Subcutaneous abdominal adipose tissue (tissue), 5 donors: ENCODE measurements around the gene DNLZ.

ENCODE experiments used
- H3K27ac ChIP-seq: one replicate; pipeline ENCODE4 v1.7.0; 2013; ENCODE audit warnings: low read depth, mild to moderate bottlenecking, inconsistent platforms, low read length, moderate library complexity
- H3K27me3 ChIP-seq, 5 donors: one replicate each; pipeline ENCODE4 v1.7.0; 2013; ENCODE audit warnings: low read length in 5 of 5, inconsistent platforms in 1 of 5; ENCODE audit not compliant: control insufficient read depth in 5 of 5, insufficient read depth in 4 of 5
- H3K36me3 ChIP-seq, 5 donors: one replicate each; pipeline ENCODE4 v1.7.0; 2013; ENCODE audit warnings: low read length in 5 of 5; ENCODE audit not compliant: control insufficient read depth in 5 of 5, insufficient read depth in 5 of 5
- H3K4me1 ChIP-seq, 5 donors: one replicate each; pipeline ENCODE4 v1.7.0; 2013; ENCODE audit warnings: low read length in 5 of 5, mild to moderate bottlenecking in 3 of 5, moderate library complexity in 1 of 5; ENCODE audit not compliant: control insufficient read depth in 5 of 5, insufficient read depth in 5 of 5
- H3K4me3 ChIP-seq, 5 donors: one replicate each; pipeline ENCODE4 v1.7.0; 2013; ENCODE audit warnings: low read length in 5 of 5, low read depth in 1 of 5
- H3K9ac ChIP-seq, 5 donors: one replicate each; pipeline ENCODE4 v1.7.0; 2013; ENCODE audit warnings: low read length in 5 of 5, mild to moderate bottlenecking in 4 of 5, moderate library complexity in 3 of 5
- H3K9me3 ChIP-seq, 5 donors: one replicate each; pipeline ENCODE4 v1.7.0; 2013; ENCODE audit warnings: low read length in 5 of 5; ENCODE audit not compliant: control insufficient read depth in 5 of 5
- donor health status: healthy.
- donor health status: healthy.
- donor health status: healthy.
- donor health status: healthy.
- donor health status: healthy.

The DNLZ gene

DNA sequence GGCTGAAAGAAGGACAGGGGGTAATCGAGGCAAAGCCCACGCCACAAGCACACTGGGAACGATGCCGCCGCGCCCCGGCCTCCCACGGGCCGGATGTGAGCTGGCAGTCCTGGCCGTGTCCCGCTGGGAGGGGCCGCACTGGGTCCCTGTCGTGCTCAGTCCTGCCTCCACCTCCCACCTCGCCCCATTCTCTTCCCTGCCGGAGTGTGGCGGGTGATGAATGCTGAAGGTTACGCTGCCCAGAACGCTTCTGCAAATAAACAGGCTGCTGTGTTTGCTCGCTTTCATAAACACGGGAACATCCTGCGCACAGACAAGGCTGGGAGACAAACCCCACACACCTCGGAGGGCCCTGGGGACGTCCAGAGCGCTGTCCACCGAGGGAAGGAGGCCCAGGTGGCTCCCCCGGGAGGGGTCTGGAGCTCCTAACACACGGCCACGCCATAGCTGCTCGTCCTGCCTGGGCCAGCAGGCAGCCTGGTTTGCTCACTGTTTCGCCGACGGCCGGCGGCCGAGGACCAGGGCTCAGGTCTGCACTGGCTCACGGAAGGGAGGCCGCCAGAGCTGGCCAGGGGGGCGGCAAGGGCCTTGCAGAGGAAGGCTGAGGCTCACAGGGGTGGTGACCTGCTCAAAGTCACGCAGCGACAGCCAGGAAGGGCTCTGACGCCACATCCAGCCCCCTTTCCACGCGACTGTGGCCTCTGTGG lies 2.3 kb downstream of the DNLZ start:
- peaks cover 0 to 35% (median 15%) of the 10 kb centered on the region in 5 donors for H3K36me3 ChIP-seq
- H3K27ac ChIP-seq, result no peak overlapping the region
- no peak overlapping the region for H3K9ac ChIP-seq
- H3K9me3 ChIP-seq, result peaks cover 0 to 3% (median 0%) of the 10 kb centered on the region in 5 donors
- H3K4me1 ChIP-seq, result peaks cover 0 to 47% (median 32%) of the 10 kb centered on the region in 5 donors
- H3K27me3 ChIP-seq, result peaks cover 0 to 3% (median 0%) of the 10 kb centered on the region in 5 donors
- H3K4me3 ChIP-seq, result no peak overlapping the region

DNA sequence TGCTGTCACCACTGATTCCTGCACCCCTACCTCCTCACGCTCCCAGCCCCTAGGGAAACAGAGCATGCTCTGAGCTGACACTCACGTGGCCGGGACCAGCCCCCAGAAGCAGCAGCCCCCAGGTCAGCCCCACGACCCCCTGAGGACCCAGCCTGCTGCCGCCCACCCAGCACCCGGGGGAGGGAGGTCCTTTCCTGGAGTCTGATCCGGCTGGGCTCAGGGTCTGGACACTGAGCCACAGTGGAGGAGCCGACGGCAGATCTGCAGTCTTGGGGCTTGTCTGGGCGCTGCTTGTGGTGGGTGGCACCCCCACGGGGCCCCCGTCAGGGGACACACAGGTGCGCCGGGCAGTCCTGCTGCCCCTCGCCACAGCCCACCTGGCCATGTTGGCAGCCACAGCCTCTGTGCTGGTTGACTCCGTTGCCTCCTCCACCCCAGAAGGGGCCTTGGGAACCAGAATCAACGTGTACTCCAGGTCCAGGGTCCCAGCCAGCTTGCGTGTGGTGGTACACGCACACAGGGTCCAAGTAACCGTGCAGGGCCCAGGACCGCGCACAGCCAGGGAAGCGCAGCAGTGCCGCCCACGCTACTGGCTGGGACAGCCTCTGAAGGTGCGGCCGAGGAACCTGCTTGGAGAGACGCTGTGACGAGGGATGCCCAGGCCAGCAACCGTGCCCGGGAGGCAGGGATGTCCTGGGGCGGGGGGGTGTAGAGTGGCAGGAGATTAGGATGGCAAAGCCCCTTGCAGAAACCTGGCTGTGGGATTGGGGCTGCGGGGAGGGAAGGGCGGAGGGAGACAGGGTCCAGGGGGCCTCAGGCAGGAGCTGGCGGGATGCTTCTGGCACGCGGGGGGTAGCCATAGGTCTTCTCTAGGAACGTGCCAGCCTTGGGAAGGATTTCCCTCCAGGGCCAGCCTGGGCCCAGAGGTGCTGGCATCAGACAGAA lies 3.5 kb downstream of the DNLZ start:
- Histone ChIP-seq H3K4me1 (peaks cover 0 to 36% (median 27%) of the 10 kb centered on the region in 5 donors), H3K27ac (no peak overlapping the region), H3K4me3 (no peak overlapping the region), H3K36me3 (peaks cover 0 to 35% (median 15%) of the 10 kb centered on the region in 5 donors), H3K9ac (no peak overlapping the region), H3K27me3 (peaks cover 0 to 3% (median 0%) of the 10 kb centered on the region in 5 donors), H3K9me3 (peaks cover 0 to 3% (median 0%) of the 10 kb centered on the region in 5 donors)

DNA sequence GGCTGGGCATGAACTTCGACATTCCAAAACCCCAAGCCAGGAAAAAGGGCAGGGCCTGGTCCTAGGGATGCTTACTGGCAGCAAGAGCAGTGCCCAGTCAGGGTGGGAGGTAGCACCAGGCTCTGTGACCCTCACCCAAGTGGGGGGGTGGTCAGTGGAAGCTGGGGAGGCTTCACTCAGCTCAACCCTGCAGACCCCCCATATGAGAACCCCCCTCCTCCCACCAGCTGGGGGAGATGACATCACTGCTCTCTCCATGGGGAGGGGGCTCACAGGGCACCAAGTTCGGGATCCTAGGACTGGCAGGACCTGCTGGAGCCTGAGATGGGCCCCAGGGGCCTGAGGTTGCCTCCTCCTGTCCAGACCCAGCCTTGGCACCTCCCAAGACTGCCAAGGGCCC lies 4.7 kb downstream of the DNLZ start:
- Histone ChIP-seq H3K9me3 (peaks cover 0 to 2% (median 0%) of the 10 kb centered on the region in 5 donors), H3K4me1 (peaks cover 0 to 28% (median 24%) of the 10 kb centered on the region in 5 donors), H3K4me3 (no peak overlapping the region), H3K36me3 (peaks cover 0 to 35% (median 15%) of the 10 kb centered on the region in 5 donors), H3K9ac (no peak overlapping the region), H3K27me3 (no peaks in the 10 kb centered on the region), H3K27ac (no peak overlapping the region)

DNA sequence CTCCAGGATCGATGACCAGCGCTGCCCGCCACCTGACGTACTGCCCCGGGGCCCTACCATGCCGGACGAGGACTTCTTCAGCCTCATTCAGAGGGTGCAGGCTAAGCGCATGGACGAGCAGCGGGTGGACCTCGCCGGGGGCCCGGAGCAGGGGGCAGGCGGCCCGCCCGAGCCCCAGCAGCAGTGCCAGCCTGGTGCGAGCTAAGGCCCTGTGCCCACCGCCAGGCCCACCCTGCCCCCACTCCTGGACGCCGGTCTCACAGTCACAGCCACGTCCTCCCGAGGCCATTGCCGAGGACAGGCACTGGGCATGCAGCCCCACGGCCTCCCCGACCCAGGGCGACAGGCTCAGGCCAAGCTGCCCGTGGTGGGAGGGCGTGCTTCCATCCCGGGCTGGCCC lies 5.5 kb downstream of the DNLZ start:
- peaks cover 0 to 26% (median 22%) of the 10 kb centered on the region in 5 donors for H3K4me1 ChIP-seq
- peaks cover 0 to 35% (median 15%) of the 10 kb centered on the region in 5 donors for H3K36me3 ChIP-seq
- H3K4me3 ChIP-seq, result no peak overlapping the region
- H3K27ac ChIP-seq, result no peak overlapping the region
- no peaks in the 10 kb centered on the region for H3K27me3 ChIP-seq
- no peak overlapping the region for H3K9ac ChIP-seq
- H3K9me3 ChIP-seq, result no peaks in the 10 kb centered on the region

DNA sequence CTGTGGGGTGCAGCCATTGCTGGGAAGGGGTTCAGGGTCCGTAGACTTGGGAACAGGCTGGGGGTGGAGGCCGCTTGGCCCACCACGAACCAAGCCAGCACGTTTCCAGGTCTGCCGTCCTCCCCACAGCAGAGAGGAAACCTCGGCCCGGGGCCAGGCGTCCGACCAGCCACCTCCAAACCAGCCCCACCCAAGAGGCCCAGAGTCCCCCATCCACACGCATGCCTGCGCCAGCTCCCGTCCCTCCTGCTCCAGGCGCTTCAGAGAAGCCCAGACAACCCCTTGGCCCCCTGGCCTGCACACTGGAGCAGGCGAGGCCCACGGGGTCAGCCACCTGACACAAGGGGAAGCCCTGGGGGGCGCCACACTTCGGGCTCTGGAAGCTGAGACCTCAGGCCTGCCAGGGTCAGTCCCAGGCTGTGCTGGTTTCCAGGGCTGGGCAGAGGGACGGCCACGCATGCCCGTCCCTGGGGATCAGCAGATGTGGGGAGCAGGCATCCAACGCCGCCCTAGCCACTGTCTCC lies 6.3 kb downstream of the DNLZ start:
- no peaks in the 10 kb centered on the region for H3K27me3 ChIP-seq
- no peak overlapping the region for H3K9ac ChIP-seq
- H3K4me3 ChIP-seq, result no peak overlapping the region
- no peak overlapping the region for H3K27ac ChIP-seq
- peaks cover 0 to 19% (median 15%) of the 10 kb centered on the region in 5 donors for H3K4me1 ChIP-seq
- H3K36me3 ChIP-seq, result peaks cover 0 to 35% (median 15%) of the 10 kb centered on the region in 5 donors
- H3K9me3 ChIP-seq, result no peaks in the 10 kb centered on the region

DNA sequence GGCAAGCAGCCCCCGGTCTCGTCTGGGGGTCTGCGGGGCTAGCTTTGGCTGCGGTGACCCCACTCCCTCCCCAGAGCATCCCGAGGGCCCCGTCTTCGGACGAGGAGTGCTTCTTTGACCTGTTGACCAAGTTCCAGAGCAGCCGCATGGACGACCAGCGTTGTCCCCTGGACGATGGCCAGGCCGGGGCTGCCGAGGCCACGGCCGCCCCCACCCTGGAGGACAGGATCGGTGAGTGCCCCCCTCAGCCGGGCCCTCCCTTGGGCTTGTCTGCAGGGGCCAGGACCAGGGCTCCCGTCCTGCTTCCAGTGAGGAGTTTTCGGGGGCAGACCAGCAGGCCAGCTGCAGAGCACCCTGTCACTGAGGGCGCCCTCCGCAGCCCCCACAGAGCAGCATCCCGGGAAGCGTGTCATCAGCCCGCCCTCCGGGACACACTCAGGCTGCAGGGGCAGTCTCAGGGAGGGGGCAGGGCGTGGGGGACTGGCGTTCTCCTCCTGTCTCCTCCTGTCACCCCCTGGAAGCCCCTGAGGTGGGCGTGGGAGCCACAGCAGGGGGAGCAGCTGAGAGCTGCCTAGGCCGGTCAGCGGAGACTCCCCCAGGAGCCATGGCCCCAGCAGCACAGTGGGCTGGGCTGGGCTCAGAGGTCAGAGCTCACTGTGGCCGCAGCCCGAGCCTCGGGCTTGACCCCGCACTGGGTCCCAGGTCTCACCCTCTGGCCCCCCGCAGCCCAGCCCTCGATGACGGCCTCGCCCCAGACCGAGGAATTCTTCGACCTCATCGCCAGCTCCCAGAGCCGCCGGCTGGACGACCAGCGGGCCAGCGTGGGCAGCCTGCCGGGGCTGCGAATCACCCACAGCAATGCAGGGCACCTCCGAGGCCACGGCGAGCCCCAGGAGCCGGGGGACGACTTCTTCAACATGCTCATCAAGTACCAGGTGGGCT lies 7.7 kb downstream of the DNLZ start:
- no peak overlapping the region for H3K4me3 ChIP-seq
- H3K27me3 ChIP-seq, result no peaks in the 10 kb centered on the region
- H3K9ac ChIP-seq, result no peak overlapping the region
- no peaks in the 10 kb centered on the region for H3K9me3 ChIP-seq
- H3K4me1 ChIP-seq, result peaks cover 0 to 12% (median 9%) of the 10 kb centered on the region in 5 donors
- peaks cover 0 to 26% (median 15%) of the 10 kb centered on the region in 5 donors for H3K36me3 ChIP-seq
- H3K27ac ChIP-seq, result no peak overlapping the region

DNA sequence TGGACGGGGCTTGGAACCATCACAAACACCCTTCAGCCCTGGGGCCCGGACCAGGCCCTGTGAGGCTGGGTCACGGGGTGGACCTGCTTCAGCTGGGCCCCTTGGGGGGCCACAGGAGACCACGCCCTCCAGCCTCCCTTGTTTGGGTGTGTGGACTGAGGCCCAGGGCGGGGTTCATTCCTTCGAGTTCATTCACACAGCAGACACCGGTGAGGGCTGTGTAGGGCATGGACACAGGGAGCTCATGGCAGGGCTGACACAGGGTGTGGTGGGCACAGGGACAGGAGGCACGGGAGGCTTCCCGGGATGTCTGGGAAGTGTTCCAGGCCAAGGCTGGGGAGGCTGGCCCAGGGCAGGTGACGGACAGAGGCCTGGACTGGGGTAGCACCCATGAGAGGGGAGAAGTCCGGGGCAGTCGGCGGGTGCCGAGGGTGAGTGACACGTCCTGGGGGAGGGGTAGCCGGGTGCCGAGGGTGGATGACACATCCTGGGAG lies 8.9 kb downstream of the DNLZ start:
- H3K36me3 ChIP-seq, result peaks cover 0 to 30% (median 14%) of the 10 kb centered on the region in 5 donors
- no peak overlapping the region for H3K4me3 ChIP-seq
- no peak overlapping the region for H3K27ac ChIP-seq
- no peak overlapping the region for H3K9ac ChIP-seq
- no peaks in the 10 kb centered on the region for H3K9me3 ChIP-seq
- H3K27me3 ChIP-seq, result no peaks in the 10 kb centered on the region
- H3K4me1 ChIP-seq, result peaks cover 0 to 12% (median 4%) of the 10 kb centered on the region in 5 donors

DNA sequence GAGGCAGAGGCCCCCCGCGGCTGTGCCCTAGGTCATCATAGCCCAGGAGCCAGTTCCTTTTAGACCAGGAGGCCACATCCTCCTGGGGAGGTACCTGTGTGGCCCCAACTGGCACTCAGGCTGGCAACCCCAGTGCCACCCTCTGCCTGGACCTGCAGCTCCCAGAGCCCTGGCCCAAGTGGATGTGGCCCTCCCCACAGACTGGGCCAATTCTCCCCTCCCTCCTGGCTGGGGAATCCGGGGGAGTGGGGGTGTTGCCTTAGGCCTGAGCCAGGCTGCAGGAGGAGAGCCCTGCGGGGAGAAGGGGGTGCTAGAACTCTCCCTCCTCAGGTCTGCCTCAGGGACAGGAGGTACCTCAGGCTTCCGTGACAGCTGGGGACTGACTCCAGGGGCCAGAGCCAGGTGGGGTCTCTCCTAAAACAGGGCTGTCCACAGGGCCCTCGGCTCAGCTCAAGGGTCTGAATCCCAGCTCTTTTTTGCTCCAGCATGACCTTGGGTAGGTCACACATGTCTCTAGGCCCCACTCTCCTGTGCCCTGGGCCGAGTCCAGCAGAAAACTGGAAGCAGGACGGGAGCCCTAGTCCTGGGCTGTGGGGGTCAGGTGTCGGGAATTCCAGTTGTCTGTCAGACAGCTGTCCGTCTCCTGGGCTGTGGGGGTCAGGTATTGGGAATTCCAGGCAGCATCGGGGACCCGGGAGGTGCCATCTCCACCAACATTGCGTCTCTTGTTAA lies 9.6 kb downstream of the DNLZ start:
- H3K27ac ChIP-seq, result no peak overlapping the region
- no peak overlapping the region for H3K9ac ChIP-seq
- no peaks in the 10 kb centered on the region for H3K9me3 ChIP-seq
- no peaks in the 10 kb centered on the region for H3K27me3 ChIP-seq
- H3K4me1 ChIP-seq, result peaks cover 0 to 12% (median 4%) of the 10 kb centered on the region in 5 donors
- peaks cover 0 to 27% (median 16%) of the 10 kb centered on the region in 5 donors for H3K36me3 ChIP-seq
- no peak overlapping the region for H3K4me3 ChIP-seq
